ENCODE results near the gene MRFAP1. TPM values are rescaled to one million over a fixed set of nuclear protein-coding genes. Genes with fewer than 3 reads are reported as not detected.

The MRFAP1 gene
- total and polyA plus RNA-seq, 10 of the 15 experiments (the other 5 are each of a cell fraction or from before 2014, with no cell fraction given), result 18.7 to 105 (median 80.8) TPM

DNA sequence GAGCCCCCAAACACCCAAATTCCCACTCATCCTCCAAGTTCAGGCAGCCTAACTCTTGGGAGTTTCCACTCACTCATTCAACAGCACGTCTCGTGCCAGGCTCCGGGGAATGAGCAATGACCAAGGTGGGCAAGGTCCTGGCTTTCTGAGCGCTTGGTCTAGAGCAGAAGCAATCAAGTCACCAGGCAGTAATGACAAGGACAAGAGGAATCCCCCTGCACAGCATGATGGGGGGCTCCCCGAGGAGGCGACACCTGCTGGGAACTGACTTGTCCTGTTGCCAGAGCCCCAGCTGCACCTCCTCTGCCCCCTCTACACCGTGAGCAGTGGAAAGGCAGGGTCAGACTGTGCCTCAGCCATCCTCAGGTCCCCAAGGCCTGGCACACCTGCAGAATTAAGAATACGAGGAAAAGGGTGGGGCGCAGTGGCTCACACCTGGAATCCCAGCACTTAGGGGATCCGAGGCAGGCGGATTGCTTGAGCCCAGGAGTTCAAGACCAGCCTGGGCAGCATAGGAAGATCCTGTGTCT, 25.7 kb upstream of the MRFAP1 start (continued):
- TF ChIP-seq TCF12 (IDR thresholded peaks at IDR 0.05; ENCODE audit: low read depth, low read length) (no peak), ZSCAN29 (IDR thresholded peaks at IDR 0.05) (no peak), PML (IDR thresholded peaks at IDR 0.05; ENCODE audit: low read length) (no peak)

DNA sequence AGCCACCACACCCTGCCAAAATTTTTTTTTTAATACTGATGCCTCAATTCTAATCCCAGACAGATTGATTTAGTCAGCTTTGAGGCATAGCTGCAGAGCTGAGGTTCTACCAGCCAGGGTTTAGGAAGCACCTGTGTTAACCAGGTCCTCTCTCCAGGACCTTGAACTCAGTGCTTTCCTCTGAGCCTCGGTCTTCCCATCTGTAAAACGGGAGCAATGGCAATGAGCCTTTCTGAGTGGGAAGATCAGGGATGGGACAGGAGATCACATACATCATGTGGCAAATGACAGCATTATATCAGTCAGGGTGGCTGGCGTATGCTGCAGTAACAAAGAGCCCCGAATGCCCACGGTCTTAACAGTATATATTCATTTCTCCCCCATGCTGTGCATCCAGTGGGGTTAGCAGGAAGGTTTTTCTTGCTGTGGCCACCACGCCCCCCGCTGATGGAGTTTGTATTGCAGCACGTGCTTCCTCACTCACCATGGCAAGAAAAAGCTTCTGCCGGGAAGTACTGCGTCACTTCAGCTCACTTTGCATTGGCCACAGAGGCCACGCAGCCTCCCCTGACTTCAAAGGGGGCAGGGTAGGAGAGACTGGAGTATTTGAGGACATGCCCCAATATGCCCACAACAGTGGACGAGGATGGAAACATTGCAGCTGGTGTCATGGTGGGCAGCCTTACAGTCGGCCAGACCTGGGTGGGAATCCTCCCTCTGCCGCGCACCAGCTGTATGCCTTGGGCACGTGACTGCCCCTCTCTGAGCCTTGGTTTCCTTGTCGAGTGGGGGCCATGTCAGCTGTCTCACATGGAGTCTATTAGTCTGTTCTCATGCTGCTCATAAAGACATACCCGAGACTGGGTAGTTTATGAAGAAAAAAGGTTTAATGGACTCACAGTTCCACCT, 24.1 kb upstream of the MRFAP1 start:
- WGBS (ENCODE audit: insufficient coverage, insufficient replicate concordance, low lambda C conversion rate, missing lambda C conversion rate), result 94% methylated on average over 18 of the region's 18 CpGs
- Histone ChIP-seq H3K36me3 (ENCODE audit: control insufficient read depth in 2 of 2, insufficient read depth in 2 of 2, low read length in 1 of 2) (peaks cover 5 to 6% of the 10 kb centered on the region in 2 experiments), H3K4me3 (no peak overlapping the region), H3K4me1 (ENCODE audit: control insufficient read depth, insufficient read depth, low read length) (no peaks in the 10 kb centered on the region), H3K79me2 (ENCODE audit: control insufficient read depth, insufficient read depth, low read length) (no peaks in the 10 kb centered on the region), H4K20me1 (ENCODE audit: control insufficient read depth, insufficient read depth) (no peaks in the 10 kb centered on the region), H3K27ac (ENCODE audit: control insufficient read depth, insufficient read depth) (no peak overlapping the region), H3K27me3 (replicated peaks in 1 of 2; ENCODE audit: control insufficient read depth in 2 of 2, insufficient read depth in 2 of 2, low read length in 1 of 2) (no peaks in the 10 kb centered on the region), H3K4me2 (ENCODE audit: control insufficient read depth, insufficient read depth) (no peak overlapping the region), H3K9me3 (replicated peaks; ENCODE audit: control insufficient read depth, insufficient read depth, low read length) (no peaks in the 10 kb centered on the region; the same call in 2 of the 3 replicates), H3K9ac (ENCODE audit: control insufficient read depth, insufficient read depth, low read length) (no peak overlapping the region), H2AFZ (ENCODE audit: control insufficient read depth, low read depth, low read length) (no peak overlapping the region)
- ChIA-PET POLR2A (interaction anchor here (0.5 kb wide), 1 partner anchor 23 kb away, joined by 3 read pairs; no protein-coding TSS in a partner anchor), CTCF (interaction anchor here (1.1 kb wide), 1 partner anchor 366 kb away, joined by 4 read pairs; no protein-coding TSS in a partner anchor), RAD21 (ENCODE audit: unreplicated experiment) (no interaction called here), SMC1A (ENCODE audit: uncharacterized antibody, unreplicated experiment) (no interaction called here)
- in situ Hi-C loops (cut with MboI) (no loop called here), intact Hi-C loops (cut with micrococcal nuclease; ENCODE audit: unreplicated experiment) (no loop called here)
- ATAC-seq, result no peak
- BruUV-seq (replicated peaks), result no TSS peak
- no peak for DNase-seq (ENCODE audit: low read depth, low spot score)
- no peak for FAIRE-seq
- TF ChIP-seq STAT1 (conservative IDR thresholded peaks at IDR 0.05) (no peak), MXI1 (IDR thresholded peaks at IDR 0.05; ENCODE audit: low read depth, low read length) (no peak), ZNF622 (IDR thresholded peaks at IDR 0.05) (no peak), BRCA1 (IDR thresholded peaks at IDR 0.05; ENCODE audit: low read depth, low read length) (no peak), NR2C2 (IDR thresholded peaks at IDR 0.05; ENCODE audit: borderline replicate concordance, control insufficient read depth, insufficient read length, low read depth) (no peak), SMARCA5 (IDR thresholded peaks at IDR 0.05) (no peak), MTA2 (IDR thresholded peaks at IDR 0.05; ENCODE audit: low read depth) (no peak), RAD51 (IDR thresholded peaks at IDR 0.05) (no peak), RAD21 (IDR thresholded peaks at IDR 0.05; ENCODE audit: insufficient read depth, low read depth, low read length) (no peak), JUND (IDR thresholded peaks at IDR 0.05; ENCODE audit: low read depth, low read length) (no peak), CREM (IDR thresholded peaks at IDR 0.05; ENCODE audit: low read depth) (no peak)
- TF ChIP-seq, protein P1, sequence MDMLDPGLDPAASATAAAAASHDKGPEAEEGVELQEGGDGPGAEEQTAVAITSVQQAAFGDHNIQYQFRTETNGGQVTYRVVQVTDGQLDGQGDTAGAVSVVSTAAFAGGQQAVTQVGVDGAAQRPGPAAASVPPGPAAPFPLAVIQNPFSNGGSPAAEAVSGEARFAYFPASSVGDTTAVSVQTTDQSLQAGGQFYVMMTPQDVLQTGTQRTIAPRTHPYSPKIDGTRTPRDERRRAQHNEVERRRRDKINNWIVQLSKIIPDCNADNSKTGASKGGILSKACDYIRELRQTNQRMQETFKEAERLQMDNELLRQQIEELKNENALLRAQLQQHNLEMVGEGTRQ (IDR thresholded peaks at IDR 0.05; ENCODE audit: borderline replicate concordance, low read depth, low read length), result no peak
- TF ChIP-seq, protein P2, sequence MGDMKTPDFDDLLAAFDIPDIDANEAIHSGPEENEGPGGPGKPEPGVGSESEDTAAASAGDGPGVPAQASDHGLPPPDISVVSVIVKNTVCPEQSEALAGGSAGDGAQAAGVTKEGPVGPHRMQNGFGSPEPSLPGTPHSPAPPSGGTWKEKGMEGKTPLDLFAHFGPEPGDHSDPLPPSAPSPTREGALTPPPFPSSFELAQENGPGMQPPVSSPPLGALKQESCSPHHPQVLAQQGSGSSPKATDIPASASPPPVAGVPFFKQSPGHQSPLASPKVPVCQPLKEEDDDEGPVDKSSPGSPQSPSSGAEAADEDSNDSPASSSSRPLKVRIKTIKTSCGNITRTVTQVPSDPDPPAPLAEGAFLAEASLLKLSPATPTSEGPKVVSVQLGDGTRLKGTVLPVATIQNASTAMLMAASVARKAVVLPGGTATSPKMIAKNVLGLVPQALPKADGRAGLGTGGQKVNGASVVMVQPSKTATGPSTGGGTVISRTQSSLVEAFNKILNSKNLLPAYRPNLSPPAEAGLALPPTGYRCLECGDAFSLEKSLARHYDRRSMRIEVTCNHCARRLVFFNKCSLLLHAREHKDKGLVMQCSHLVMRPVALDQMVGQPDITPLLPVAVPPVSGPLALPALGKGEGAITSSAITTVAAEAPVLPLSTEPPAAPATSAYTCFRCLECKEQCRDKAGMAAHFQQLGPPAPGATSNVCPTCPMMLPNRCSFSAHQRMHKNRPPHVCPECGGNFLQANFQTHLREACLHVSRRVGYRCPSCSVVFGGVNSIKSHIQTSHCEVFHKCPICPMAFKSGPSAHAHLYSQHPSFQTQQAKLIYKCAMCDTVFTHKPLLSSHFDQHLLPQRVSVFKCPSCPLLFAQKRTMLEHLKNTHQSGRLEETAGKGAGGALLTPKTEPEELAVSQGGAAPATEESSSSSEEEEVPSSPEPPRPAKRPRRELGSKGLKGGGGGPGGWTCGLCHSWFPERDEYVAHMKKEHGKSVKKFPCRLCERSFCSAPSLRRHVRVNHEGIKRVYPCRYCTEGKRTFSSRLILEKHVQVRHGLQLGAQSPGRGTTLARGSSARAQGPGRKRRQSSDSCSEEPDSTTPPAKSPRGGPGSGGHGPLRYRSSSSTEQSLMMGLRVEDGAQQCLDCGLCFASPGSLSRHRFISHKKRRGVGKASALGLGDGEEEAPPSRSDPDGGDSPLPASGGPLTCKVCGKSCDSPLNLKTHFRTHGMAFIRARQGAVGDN (IDR thresholded peaks at IDR 0.05), result no peak
- TF ChIP-seq, protein P3, sequence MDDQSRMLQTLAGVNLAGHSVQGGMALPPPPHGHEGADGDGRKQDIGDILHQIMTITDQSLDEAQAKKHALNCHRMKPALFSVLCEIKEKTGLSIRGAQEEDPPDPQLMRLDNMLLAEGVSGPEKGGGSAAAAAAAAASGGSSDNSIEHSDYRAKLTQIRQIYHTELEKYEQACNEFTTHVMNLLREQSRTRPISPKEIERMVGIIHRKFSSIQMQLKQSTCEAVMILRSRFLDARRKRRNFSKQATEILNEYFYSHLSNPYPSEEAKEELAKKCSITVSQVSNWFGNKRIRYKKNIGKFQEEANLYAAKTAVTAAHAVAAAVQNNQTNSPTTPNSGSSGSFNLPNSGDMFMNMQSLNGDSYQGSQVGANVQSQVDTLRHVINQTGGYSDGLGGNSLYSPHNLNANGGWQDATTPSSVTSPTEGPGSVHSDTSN (IDR thresholded peaks at IDR 0.05; ENCODE audit: insufficient replicate concordance, low read depth, low read length), result no peak

Measured in GM12878 (cell line).